HG03064 (cell line): ENCODE results near the gene PABPC1L.

Experiments used
- ATAC-seq: cut with Tn5 transposase; IDR thresholded peaks from one replicate; pipeline ENCODE4 v1.9.1; 2021; ENCODE audit warnings: low read depth; ENCODE audit not compliant: unreplicated experiment

The PABPC1L gene

DNA sequence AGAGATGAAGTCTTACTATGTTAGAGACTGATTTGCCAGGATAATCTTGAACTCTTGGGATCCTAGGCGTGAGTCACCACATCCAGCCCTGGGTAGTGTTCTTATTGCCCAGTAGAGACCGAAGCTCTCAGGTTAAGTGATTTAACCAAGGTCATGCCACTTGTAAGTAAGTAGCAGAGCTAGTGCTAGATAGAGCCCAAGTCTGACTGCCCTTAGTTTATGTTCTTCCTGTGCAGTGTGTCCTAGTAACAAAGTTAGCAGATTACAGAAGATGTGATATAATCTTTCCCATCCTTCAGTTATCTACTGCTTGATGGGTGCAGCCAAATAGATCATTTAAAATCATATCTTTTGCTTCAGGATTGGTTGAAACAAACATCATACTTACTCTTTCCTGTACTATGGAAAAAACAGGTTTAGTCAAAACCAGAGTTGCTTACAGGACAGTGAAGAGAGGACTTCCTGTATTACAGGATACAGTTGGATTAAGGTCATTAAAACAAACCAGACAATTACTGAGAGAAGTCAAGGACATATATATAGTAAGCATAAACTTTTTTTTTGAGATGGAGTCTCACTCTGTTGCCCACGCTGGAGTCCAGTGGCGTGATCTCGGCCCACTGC is 9.5 kb upstream of the PABPC1L start:
- no peak for ATAC-seq

GRCh38 chr20:44901974-44902373 is 7.9 kb upstream of the PABPC1L start:
- no peak for ATAC-seq

DNA sequence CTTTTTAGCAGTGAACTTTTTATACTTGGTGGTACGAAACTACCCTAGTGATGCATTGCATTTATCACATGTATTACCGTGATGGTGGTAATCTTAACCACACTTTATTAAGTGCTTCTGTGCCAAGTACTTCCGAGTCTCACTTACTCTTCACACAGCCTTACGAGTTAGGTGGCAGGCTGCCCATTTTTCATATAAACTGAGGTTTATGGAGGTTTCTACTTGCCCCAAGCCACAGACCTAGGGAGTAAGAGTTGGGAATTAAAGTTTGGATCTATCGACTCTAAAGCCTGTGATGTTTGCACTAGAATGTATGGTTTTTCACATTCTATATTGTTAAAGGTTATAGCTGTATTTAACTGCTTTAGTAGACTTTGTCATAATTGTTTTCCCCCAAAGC is 5.5 kb upstream of the PABPC1L start:
- no peak for ATAC-seq

- ATAC-seq: no peak
Measured at GRCh38 chr20:44908987-44909871, 631 bp upstream of the PABPC1L start.

DNA sequence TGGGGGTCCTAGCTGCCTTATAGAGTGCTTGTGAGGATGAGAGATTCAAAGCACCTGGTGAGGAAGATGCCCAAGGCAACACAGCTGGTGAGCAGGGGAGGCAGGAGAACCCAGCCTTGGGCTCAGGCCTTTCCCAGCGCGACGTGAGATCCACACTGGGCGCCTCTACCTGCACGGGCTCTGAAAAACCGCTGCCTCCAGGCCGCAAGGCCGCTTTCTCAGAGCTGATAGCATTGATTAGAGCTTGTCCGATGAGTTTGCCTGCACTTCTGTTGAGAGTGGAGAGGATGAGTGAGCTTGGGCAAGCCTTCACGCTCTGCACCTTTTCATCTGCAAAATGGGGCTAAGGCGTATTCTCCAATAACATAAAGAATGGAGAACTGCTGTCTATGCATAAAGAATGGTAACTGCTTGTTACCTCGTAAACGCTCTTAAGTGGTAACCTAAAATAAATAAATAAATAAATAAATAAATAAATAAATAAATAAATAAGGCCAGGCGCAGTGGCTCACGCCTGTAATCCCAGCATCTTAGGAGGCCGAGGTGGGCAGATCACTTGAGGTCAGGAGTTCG is 916 bp downstream of the PABPC1L start:
- ATAC-seq: no peak

- ATAC-seq: no peak
Measured at GRCh38 chr20:44911264-44911921, 1.5 kb downstream of the PABPC1L start.

DNA sequence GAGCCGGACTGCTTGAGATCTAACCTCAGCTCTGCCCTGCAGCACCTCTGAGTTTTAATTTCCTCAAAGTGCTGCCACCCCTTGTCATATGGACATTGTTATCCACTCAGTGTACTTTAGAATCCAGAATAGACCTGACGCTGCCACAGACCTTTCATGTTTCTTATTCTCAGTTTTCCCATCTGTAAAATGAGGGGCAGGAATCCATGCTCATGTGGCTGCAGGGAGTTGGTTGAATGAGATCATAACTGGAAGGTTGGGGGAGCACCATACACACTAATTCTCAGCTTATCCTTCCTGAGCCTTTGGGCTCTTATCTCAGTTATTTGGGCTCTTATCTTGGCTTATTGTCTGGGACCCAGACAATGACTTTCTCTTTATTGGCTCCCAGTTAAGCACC is 2.3 kb downstream of the PABPC1L start:
- no peak for ATAC-seq

- ATAC-seq: no peak
Measured at GRCh38 chr20:44914924-44915323, 5.1 kb downstream of the PABPC1L start.

DNA sequence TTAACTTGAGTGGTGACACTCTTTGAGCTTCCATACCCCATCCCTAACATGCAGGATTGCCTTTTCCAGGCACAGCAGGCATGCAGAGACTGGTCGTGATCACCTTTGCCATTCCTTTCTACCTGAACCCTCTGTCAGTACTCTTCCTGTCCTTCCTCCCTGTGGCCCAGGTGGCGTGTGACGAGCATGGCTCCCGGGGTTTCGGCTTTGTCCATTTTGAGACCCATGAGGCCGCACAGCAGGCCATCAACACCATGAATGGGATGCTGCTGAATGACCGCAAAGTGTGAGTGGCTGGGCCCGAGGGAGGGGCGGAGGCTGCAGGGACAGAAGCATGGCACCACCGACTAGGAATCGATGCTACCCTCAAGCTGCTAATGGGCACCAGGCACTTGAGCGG is 6.7 kb downstream of the PABPC1L start:
- ATAC-seq: no peak

- ATAC-seq: no peak
Measured at GRCh38 chr20:44917399-44917798, 7.5 kb downstream of the PABPC1L start.

DNA sequence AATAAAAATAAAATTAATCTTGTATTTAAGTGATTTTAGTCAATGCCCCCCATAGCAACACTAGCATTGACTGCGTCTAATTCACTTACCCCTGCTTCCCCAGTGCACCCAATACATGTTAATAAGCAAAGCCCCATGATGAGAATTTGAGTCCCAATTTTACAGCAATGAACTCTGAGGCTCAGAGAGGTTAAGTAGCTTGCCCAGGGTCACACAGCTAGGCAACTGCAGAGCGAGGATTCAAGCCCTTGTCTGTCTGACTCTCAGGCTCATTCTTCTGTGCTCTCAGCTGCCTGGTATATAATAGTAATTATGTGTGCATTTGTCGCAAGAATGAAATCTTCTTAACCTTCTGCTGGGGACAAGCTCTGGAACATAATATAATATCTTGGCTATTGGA is 8.5 kb downstream of the PABPC1L start:
- ATAC-seq: no peak

- ATAC-seq: no peak
Measured at GRCh38 chr20:44918761-44919160, 8.9 kb downstream of the PABPC1L start.

DNA sequence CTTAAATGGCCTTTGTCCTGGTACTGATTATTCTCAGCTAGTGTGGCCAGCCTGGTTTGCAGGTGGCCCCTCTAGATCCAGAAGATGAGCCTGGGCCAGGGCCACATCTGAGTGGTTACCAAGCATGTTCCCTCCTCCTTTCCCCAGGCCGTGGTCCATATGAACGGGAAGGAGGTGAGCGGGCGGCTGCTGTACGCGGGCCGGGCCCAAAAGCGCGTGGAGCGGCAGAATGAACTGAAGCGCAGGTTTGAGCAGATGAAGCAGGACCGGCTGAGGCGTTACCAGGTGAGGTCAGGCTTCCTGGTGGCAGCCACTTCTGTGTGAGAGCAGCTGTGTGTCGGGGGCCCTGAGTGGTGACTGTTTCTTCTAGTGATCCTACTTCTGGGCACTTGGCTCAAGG is 11.6 kb downstream of the PABPC1L start:
- no peak for ATAC-seq

GRCh38 chr20:44924541-44924940 is 14.7 kb downstream of the PABPC1L start:
- no peak for ATAC-seq

- ATAC-seq: no peak
Measured at GRCh38 chr20:44928595-44928994, 18.7 kb downstream of the PABPC1L start.

DNA sequence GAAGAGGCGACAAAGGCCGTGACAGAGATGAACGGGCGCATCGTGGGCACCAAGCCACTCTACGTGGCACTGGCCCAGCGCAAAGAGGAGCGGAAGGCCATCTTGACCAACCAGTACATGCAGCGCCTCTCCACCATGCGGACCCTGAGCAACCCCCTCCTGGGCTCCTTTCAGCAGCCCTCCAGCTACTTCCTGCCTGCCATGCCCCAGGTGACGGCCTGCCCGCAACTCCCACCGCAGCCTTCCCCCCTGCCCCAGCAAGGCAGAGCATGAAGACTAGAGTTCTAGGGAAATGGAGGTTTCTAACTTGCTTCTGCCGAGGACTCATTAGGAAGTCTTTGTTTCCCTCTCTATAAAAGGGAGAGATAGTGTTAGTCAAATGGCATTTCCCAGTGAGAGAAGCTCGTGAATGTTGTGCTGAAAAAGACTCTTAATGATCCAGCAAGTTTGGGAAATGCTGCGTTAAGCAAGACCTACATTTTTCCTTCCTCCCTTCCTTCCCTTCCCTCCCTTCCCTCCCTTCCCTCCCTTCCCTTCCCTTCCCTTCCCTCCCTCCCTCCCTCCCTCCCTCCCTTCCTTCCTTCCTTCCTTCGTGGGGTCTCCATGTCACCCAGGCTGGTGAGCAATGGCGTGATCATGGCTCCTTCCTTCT is 20.8 kb downstream of the PABPC1L start:
- ATAC-seq: no peak

DNA sequence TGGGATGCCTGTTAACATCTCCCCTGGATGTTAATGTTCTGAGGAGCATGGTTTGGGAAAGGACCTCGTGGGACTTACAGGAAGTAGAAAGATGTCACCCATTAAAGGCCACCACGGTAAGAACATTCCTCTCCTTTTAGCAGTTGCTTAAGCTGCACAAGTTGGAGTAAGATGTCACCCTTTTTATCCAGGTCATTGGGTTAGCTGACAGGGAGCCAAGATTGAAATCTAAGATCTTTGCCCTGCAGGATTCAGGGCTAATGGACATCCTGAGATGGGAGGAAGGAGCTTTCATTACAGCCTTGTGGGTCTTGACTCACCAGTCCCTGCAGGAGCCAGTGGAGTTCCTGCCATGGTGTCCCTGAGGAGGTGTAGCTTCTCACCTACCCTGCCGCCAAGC is 22.1 kb downstream of the PABPC1L start:
- ATAC-seq: no peak

DNA sequence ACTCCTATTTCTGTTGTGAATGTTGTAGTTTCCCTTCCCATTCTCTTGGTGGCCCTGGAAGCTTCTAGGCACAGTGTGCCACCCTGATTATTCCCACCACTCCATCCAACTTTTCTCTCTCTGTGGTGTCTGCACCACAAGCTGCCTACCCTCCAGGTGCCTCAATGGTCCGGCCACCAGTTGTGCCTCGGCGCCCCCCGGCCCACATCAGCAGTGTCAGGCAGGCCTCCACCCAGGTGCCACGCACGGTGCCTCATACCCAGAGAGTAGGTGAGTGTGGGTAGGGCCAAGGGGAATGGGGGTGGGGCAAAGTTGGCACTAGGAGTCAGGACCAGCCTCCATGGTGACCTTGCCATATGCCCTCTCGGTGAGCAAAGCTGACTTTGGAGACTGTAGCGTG is 23.1 kb downstream of the PABPC1L start:
- ATAC-seq: no peak

DNA sequence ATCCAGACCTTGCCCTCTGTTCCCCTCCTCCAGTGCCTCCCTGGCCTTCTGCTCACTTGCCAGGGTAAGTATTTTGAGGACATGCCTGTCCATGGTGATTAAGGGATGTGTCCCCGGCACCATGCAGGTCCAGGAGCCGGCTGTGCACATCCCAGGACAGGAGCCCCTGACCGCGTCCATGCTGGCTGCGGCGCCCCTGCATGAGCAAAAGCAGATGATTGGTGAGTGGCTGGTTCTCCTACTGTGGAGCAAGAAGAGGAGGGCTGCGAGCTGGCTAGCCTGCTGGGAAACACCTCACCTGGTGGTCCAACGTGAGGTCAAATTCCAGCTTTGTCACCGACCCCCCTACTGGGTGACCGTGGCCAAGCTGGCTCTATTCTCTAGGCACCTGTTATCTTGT is 26.6 kb downstream of the PABPC1L start:
- ATAC-seq: no peak

GRCh38 chr20:44938637-44939036 is 28.8 kb downstream of the PABPC1L start:
- ATAC-seq: no peak
